ENCODE results near the gene ZSWIM4.
"Not testable (repeated sequence)": the region's sequence is repeated elsewhere in the genome, so short reads cannot be mapped to it uniquely, and the experiment has no call there.

ZSWIM4 gene

DNA sequence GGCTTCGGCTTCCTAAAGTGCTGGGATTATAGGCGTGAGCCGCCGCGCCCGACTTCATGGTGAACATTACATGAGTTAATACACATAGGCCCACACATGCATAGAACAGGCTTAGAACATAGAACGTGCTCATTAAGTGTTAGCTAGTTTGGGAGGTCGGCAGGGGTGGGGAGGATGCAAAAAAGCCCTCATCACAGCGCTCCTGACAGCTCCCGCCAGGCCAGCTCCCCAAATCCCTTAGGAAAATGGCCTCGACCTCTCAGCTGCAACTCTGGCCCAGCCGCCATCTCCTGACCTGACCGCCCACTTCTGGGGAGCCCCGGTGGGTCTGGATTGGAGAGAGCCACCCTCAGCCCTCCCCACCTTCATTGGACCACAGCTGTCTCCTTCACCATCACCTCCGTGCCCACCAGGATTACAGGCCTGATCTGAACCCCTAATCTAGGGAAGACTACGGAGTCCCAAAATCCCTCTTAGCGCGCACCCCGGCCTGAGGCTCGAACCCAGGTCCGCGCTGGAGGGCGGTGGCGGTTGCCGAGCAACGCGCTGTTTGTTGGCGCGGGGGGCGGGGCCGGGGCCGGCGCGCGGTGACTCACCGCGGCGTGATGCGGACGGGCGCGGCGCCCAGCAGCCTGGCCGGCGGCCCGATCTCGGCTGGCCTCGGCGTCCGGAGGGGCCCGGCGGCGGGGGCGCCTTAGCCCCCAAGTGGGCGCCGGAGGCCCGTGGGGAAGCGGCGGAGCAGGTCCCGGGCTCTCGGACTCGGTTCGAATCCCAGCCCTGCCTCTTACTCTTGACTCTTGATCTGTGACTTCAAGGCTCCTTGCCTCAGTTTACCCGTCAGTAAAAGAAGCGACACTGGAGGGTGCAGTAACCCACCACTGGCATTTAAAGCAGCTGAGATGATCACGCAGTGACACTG is 55.0 kb downstream of the ZSWIM4 start:
- no peaks in the 10 kb centered on the region for H3K9me3 ChIP-seq (ENCODE audit: insufficient read depth, low read depth, low read length)
- peak overlapping the region; percentile 25 for H3K27ac ChIP-seq (ENCODE audit: low read length)
- peak overlapping the region; percentile 48; the same call in 1 of the 2 replicates for H3K9ac ChIP-seq (ENCODE audit: low read depth, low read length)
- peak overlapping the region; percentile 49 for H3K4me3 ChIP-seq (ENCODE audit: low read length)
- H3K27me3 ChIP-seq (ENCODE audit: insufficient read depth, low read length), result peaks cover 5% of the 10 kb centered on the region
- peaks cover 14% of the 10 kb centered on the region for H3K4me1 ChIP-seq (ENCODE audit: insufficient read depth, low read length)
- no peaks in the 10 kb centered on the region for H3K36me3 ChIP-seq (ENCODE audit: insufficient read depth, low read depth, low read length)

DNA sequence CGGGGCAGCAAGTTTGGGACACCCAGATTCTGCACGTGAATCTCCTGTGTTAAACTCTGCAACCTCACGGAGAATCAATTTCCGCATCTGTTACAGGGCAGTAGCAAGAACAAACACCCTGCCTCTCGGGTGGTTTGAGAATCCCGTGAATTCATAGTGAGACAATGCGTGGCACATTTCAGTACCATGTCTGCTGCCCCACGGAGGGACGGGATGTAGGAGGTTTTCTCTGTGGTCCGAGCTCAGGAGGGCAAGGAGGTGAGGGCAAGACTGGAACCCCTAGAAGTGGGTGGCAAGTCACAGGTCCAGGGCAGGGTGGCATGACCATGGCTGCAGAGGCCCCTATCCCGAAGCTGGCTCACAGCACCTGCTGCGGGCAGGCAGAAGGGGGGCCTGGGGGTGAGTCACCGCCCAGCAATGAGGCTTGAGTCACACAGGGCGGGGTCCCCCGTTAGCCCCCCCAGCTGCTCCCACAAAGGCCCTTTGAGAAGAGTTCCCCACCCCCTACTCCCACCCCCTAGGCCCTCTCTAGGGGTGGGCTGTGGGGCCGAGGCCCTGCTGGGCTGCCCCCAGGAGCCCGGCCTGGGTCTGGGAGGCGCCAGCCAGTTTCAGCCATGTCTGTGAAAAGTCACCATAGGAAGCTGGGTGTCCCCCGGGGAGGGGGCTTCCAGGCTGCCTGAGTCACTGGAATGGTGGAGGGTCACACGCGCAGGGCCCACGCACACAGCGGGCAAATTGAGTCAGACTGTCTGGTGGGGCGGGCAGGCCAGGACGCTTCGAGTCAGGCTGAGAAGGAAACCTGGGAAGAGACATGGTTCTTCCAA is 55.9 kb downstream of the ZSWIM4 start:
- Histone ChIP-seq H3K4me1 (ENCODE audit: insufficient read depth, low read length) (peaks cover 14% of the 10 kb centered on the region), H3K36me3 (ENCODE audit: insufficient read depth, low read depth, low read length) (no peaks in the 10 kb centered on the region), H3K9me3 (ENCODE audit: insufficient read depth, low read depth, low read length) (no peaks in the 10 kb centered on the region), H3K9ac (ENCODE audit: low read depth, low read length) (peak overlapping the region; percentile 38; the same call in 1 of the 2 replicates), H3K4me3 (ENCODE audit: low read length) (peak overlapping the region; percentile 45), H3K27ac (ENCODE audit: low read length) (no peak overlapping the region), H3K27me3 (ENCODE audit: insufficient read depth, low read length) (peaks cover 5% of the 10 kb centered on the region)

DNA sequence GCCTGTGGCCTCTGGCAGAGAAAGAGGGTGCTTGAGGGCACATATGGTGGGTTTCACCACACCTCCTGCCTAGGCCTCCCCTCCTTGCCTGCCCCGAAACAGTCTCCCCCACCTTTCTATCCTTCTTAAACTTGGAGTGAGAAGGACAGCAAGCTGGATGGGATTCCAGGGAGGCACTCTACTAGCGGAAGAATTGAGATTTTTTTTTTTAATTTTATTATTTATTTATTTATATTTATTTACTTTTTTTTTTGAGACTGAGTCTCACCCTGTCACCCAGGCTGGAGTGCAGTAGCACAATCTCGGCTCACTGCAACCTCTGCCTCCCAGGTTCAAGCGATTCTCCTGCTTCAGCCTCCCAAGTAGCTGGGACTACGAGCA is 56.5 kb downstream of the ZSWIM4 start:
- H3K4me3 ChIP-seq (ENCODE audit: low read length); H3K9ac ChIP-seq (ENCODE audit: low read depth, low read length); H3K27me3 ChIP-seq (ENCODE audit: insufficient read depth, low read length); H3K36me3 ChIP-seq (ENCODE audit: insufficient read depth, low read depth, low read length); H3K27ac ChIP-seq (ENCODE audit: low read length); H3K9me3 ChIP-seq (ENCODE audit: insufficient read depth, low read depth, low read length): not testable (repeated sequence)
- H3K4me1 ChIP-seq (ENCODE audit: insufficient read depth, low read length), result peaks cover 14% of the 10 kb centered on the region

DNA sequence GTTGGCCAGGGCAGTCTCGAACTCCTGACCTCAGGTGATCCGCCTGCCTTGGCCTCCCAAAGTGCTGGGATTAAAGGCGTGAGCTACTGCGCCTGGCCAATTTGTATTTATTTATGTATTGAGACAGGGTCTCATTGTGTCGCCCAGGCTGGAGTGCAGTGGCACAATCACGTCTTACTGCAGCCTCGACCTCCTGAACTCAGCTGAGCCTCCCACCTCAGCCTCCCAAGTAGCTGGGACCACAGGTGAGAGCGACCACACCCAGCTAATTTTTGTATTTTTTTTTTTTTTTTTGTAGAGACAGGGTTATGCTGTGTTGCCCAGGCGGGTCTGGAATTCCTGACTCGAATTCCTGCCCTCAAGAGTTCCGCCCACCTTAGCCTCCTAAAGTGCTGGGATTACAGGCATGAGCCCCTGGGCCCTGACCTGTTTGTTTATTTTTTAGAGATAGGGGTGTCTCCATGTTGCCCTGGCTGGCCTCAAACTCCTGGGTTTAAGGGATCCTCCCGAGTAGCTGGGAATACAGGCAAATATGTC is 57.0 kb downstream of the ZSWIM4 start:
- H3K27ac ChIP-seq (ENCODE audit: low read length); H3K36me3 ChIP-seq (ENCODE audit: insufficient read depth, low read depth, low read length); H3K9ac ChIP-seq (ENCODE audit: low read depth, low read length); H3K9me3 ChIP-seq (ENCODE audit: insufficient read depth, low read depth, low read length); H3K4me3 ChIP-seq (ENCODE audit: low read length); H3K27me3 ChIP-seq (ENCODE audit: insufficient read depth, low read length): not testable (repeated sequence)
- H3K4me1 ChIP-seq (ENCODE audit: insufficient read depth, low read length), result peaks cover 14% of the 10 kb centered on the region

DNA sequence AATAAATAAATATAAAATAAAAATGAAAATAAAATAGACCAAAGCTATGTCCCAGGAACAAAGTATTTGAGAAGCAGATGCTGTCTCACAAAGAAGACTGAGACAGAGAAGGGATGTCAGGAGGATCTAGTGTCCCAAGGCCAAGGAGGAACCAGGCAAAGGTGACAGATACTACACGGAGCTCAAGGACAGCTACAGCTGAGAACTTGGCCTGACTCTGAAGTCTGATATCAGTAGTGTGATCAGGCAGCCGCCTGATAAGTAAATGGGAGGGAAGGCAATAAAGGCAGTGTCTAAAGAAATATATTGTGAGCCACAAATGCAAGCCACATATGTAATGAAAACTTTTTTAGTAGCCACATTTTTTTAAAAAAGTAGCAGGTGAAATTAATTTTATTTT is 61.3 kb downstream of the ZSWIM4 start:
- H3K4me1 ChIP-seq (ENCODE audit: insufficient read depth, low read length), result no peaks in the 10 kb centered on the region; the same call in 1 of the 2 replicates
- no peak overlapping the region for H3K4me3 ChIP-seq (ENCODE audit: low read length)
- no peak overlapping the region for H3K27ac ChIP-seq (ENCODE audit: low read length)
- H3K9ac ChIP-seq (ENCODE audit: low read depth, low read length), result no peak overlapping the region
- H3K9me3 ChIP-seq (ENCODE audit: insufficient read depth, low read depth, low read length), result no peaks in the 10 kb centered on the region
- no peaks in the 10 kb centered on the region for H3K36me3 ChIP-seq (ENCODE audit: insufficient read depth, low read depth, low read length)
- peaks cover 10% of the 10 kb centered on the region; the same call in 1 of the 2 replicates for H3K27me3 ChIP-seq (ENCODE audit: insufficient read depth, low read length)

DNA sequence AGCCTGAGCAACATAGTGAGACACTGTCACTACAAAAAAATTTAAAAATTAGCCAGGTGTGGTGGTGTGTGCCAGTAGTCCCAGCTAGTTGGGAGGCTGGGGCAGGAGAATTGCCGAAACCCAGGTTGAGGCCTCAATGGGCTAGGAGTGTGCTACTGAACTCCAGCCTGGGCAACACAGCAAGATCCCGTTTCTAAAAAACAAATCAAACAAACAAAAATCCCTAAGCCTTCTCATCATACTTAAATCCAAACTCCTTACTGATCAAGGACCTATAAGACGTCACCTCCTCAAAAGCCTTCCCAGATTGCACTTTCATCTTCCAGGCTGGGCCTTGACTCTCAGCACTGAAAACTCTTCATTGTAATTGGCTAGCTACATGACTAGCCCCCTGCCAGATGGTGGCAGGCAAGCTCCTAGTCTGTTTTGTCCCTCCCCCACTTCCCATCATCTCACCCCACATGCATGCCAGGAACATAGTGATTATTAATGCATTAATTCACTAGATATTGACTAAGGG is 64.2 kb downstream of the ZSWIM4 start:
- Histone ChIP-seq H3K4me1 (ENCODE audit: insufficient read depth, low read length) (peaks cover 3% of the 10 kb centered on the region; the same call in 1 of the 2 replicates), H3K4me3 (ENCODE audit: low read length) (no peak overlapping the region)

DNA sequence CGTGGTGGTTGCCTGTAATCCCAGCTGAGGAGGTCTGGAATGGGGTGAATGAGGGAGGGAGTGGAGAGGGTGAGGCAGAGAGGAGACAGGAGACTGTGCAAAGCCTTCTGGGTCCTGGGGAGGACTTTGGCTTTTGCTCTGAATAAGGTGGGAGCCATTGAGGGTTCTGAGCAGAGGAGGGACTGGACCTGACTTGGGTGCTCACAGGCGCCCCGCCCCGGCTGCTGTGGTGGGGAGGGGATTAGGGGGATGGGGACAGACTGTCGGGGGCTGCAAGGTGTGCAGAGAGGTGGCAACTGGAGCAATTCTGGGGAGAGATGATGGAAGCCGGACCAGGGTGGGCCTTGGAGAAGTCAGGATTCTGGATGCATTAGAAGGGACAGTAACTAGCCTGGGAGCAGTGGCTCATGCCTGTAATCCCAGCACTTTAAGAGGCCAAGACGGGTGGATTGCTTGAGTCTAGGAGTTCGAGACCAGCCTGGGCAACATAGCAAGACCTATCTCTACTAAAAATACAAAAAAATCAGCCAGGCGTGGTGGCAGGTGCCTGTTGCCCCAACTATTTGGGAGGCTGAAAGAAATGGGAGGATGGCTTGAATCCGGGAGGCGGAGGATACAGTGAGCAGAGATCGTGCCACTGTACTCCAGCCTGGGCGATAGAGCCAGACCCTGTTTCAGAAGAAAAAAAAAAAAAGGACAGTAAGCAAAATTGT is 65.6 kb downstream of the ZSWIM4 start:
- Histone ChIP-seq H3K36me3 (ENCODE audit: insufficient read depth, low read depth, low read length) (no peaks in the 10 kb centered on the region), H3K9me3 (ENCODE audit: insufficient read depth, low read depth, low read length) (no peaks in the 10 kb centered on the region), H3K9ac (ENCODE audit: low read depth, low read length) (peak overlapping the region; percentile 56; the same call in 1 of the 2 replicates), H3K4me1 (ENCODE audit: insufficient read depth, low read length) (peaks cover 3% of the 10 kb centered on the region; the same call in 1 of the 2 replicates), H3K4me3 (ENCODE audit: low read length) (no peak overlapping the region), H3K27ac (ENCODE audit: low read length) (no peak overlapping the region), H3K27me3 (ENCODE audit: insufficient read depth, low read length) (peaks cover 38% of the 10 kb centered on the region)

More for the DNA sequence above, 64.2 kb downstream of the ZSWIM4 start:
- Histone ChIP-seq H3K27ac (ENCODE audit: low read length) (no peak overlapping the region), H3K9me3 (ENCODE audit: insufficient read depth, low read depth, low read length) (no peaks in the 10 kb centered on the region), H3K9ac (ENCODE audit: low read depth, low read length) (no peak overlapping the region), H3K27me3 (ENCODE audit: insufficient read depth, low read length) (peaks cover 28% of the 10 kb centered on the region), H3K36me3 (ENCODE audit: insufficient read depth, low read depth, low read length) (no peaks in the 10 kb centered on the region)

DNA sequence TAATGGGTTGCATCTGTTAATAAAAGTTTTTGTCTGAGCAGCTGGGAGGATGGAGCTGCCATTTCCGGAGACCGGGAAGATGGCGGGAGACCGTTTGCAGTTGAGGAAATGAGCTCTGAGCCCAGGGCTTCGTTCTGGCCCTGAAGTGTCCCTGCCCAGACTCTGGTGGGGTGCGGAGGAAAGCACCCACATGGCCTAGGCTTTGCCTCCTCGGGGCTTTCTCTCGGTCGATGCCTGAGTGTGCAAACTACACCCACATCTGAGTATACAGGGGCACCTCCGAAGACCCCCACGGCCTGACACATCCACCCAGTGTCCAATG is 66.1 kb downstream of the ZSWIM4 start:
- Histone ChIP-seq H3K27me3 (ENCODE audit: insufficient read depth, low read length) (peaks cover 43% of the 10 kb centered on the region), H3K27ac (ENCODE audit: low read length) (no peak overlapping the region), H3K4me3 (ENCODE audit: low read length) (peak overlapping the region; percentile 68; the same call in 1 of the 2 replicates), H3K9ac (ENCODE audit: low read depth, low read length) (peak overlapping the region; percentile 56; the same call in 1 of the 2 replicates), H3K9me3 (ENCODE audit: insufficient read depth, low read depth, low read length) (no peaks in the 10 kb centered on the region), H3K36me3 (ENCODE audit: insufficient read depth, low read depth, low read length) (no peaks in the 10 kb centered on the region), H3K4me1 (ENCODE audit: insufficient read depth, low read length) (peaks cover 3% of the 10 kb centered on the region; the same call in 1 of the 2 replicates)

DNA sequence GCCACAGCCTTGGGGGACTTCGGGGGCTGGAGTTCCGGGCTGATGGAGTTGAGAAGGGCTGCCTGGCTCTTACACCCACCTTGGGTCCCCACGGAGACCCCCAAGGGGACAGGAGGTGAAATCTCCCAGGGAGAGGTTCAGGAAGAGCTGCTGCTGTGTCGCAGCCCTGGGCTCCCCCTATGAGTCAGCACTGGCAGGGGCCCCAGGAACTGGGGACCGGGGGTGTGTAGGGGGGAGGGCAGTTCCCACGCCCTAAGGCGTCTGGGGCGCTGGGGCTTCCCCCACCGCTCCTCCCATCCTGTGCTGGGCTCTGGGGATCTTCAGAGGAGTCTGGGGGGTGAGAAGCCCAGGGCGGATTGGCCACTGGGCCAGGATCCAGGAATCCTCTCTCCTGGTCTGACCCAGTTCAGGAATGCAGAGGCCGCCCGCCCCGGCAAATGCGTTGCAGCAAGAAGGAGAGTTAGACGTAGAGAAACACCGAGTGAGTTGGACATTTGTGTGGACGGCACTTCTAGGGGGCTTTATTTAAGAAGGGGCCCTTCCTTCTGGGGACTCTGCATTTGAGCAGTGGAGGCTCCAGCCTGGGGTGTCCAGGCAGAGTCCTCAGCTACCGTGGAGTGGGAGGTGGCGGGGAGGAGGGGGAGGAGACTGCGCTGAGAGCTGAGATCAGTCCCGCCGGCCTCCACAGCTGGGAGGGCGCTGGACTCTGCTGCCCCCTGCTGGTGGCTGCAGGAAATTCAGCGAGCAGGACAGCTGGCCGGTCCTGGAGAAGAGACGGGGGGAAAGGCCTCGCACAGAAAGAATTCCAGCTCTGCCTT is 66.7 kb downstream of the ZSWIM4 start:
- no peak overlapping the region for H3K27ac ChIP-seq (ENCODE audit: low read length)
- no peaks in the 10 kb centered on the region for H3K9me3 ChIP-seq (ENCODE audit: insufficient read depth, low read depth, low read length)
- H3K27me3 ChIP-seq (ENCODE audit: insufficient read depth, low read length), result peaks cover 49% of the 10 kb centered on the region
- H3K4me3 ChIP-seq (ENCODE audit: low read length), result peak overlapping the region; percentile 68; the same call in 1 of the 2 replicates
- no peaks in the 10 kb centered on the region for H3K36me3 ChIP-seq (ENCODE audit: insufficient read depth, low read depth, low read length)
- H3K4me1 ChIP-seq (ENCODE audit: insufficient read depth, low read length), result peaks cover 3% of the 10 kb centered on the region; the same call in 1 of the 2 replicates
- H3K9ac ChIP-seq (ENCODE audit: low read depth, low read length), result peak overlapping the region; percentile 56; the same call in 1 of the 2 replicates

DNA sequence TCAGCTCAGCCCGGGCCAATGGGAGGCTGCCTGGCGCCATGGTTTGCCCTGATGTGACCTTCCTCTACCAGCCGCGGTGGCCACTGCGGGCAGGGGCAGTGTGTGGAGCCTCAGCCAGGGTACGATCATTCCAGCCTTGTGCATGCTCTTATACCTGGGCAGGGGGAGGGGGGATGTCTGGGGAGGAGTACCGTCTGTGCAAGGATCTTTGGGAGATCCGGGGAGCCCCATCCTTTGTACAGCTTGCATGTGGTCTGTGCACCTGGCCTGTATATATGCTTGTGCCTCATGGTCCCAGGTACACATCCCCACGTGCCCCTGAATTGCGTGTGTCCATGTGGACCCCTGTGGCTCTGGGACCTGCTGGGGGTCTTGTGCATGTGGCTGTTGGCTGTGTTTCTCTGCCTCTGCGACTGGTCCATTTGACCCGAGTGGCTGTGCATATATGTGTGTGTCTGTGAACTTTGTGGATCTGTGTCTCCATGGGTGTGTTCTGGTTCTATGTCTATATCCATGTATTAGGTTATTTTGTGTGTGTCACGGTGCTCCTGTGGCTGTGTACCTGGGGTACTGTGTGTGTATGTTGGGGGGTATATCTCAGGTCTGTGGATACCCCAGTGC is 68.9 kb downstream of the ZSWIM4 start:
- peaks cover 71% of the 10 kb centered on the region for H3K27me3 ChIP-seq (ENCODE audit: insufficient read depth, low read length)
- H3K4me3 ChIP-seq (ENCODE audit: low read length), result no peak overlapping the region
- H3K9ac ChIP-seq (ENCODE audit: low read depth, low read length), result no peak overlapping the region
- no peaks in the 10 kb centered on the region for H3K9me3 ChIP-seq (ENCODE audit: insufficient read depth, low read depth, low read length)
- H3K4me1 ChIP-seq (ENCODE audit: insufficient read depth, low read length), result peaks cover 3% of the 10 kb centered on the region; the same call in 1 of the 2 replicates
- H3K36me3 ChIP-seq (ENCODE audit: insufficient read depth, low read depth, low read length), result no peaks in the 10 kb centered on the region
- no peak overlapping the region for H3K27ac ChIP-seq (ENCODE audit: low read length)
